Measurements from ENCODE around the gene CENPU.
"Not testable (repeated sequence)": the region's sequence is repeated elsewhere in the genome, so short reads cannot be mapped to it uniquely, and the experiment has no call there.

CENPU gene

DNA sequence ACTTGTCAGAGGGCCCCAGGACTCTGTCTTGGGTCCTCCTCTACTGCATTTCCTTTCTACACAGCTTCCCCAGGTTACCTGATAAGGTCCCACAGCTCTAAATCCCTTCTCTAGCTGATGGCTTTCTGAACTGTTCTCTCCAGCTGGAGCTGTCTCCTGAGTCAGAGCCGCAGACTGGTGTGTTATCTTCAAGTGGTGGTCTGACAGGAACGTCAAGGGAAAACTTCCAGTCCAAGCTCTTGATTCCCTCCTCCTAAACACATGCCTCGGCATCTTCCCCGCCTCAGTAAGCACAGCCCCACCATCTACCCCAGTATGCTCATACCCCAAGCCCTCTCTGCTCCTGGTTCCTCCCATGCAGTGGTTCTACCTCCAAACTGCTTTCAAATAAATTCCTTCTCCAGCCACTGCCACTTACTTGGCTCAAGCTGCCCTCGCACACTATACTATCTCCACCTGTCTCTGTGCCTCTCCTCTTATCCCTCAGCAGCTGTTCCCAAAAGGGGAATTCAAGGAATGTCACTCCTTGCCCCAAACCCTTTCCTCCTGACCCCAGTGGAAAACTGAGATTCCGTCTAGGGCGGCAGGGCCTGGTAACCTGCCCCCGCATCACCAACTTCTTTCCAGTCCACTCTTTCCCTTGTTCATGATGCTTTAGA is 17.2 kb upstream of the CENPU start:
- FAIRE-seq = no peak

GRCh38 chr4:184748251-184748652 is 14.4 kb upstream of the CENPU start:
- no peak for FAIRE-seq

DNA sequence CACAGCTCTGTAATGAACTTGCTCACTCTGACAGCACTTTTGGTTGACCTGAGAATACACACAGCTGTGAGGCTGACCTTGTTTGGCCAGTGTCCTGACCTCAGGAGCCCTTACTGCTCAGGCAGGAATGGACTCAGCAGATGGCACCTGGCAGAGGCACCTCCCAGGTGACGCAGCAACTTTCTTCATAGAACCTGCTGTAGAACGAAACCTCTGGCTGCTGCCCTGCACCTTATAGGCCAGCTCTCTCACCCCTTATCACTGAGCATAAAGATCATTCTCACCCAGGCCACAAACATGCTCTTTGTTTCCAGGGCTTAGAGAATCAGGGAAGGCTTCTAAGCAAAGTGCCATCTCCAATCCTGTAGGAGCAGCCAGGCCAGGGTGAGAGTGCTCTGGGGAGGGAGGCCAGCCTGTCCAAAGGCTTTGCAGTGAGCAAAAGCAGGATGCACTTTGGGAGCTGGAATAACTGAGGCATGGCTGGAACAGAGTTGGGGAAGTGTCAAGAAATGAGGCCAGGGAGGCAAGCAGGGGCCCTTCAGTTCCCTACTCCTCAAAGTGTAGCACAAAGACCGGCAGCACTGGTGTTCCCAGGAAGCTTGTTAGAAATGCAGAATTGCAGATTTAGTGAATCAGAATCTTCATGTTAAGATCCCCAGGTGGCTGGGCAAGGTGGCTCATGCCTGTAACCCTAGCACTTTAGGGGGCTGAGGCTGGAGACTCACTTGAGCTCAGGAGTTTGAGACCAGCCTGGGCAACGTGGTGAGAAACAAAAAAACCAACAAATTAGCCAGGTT is 13.3 kb upstream of the CENPU start:
- no peak for FAIRE-seq

DNA sequence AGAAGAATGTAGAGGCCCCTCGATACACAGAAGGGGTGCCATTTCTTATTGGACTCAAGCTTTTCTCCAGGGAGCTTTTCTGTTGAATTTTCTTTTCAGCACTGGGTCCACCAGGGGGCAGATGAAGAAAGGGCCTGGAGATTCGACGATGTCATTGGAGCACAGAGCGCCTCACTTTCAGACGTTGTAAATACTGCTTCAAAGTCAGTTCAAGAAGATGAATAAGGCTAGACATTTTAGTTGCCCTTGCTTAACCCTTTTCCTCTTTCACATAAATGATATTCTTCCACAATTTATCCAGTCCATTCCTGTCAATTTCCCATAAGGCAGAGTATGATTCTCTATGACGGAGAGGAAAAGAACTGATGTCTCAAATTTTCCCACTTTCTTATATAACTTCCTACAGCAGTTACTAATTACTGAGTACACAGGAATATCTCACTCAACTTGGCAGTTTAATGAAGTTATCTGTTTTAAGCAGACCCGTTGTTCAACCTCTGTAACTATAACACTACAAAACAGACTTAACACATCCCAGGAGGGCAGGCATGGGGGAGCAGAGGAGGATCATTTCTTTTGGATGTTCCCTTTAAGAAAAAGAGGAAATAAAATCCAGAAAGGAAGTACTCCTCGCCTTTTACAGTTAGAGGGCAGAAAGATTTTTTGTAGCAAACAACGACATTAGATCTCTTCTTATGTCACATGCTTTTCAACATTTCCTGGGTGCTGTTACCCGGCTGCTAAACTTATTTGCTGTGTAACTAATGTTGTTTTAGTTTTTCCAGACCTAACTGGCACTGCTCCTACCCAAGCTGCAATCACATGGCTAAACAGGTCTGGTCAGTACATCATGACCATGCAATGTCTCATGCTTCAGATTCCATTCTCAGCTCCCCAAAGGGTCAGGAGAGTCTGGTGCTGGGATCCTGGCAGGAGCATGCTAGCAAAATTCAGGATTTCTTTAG is 12.2 kb upstream of the CENPU start:
- no peak for FAIRE-seq

DNA sequence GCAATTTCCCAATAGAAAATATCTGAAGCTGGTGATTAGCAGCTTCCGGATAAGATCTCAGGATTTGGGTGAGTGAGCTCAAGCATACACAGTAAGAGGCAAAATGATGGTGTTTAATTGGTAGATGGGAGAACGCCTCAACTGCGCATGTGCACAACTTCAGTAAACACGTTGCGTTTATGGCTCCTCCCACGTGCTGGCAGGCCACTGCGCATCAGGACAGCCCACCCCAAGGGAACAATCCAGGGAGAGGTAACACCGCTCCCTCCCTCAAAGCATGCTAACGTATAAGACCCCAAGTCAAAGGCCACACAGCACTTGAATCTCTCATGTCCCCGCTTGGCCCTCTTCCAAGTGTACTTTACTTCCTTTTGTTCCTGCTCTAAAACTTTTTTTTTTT is 10.3 kb upstream of the CENPU start:
- FAIRE-seq = no peak

DNA sequence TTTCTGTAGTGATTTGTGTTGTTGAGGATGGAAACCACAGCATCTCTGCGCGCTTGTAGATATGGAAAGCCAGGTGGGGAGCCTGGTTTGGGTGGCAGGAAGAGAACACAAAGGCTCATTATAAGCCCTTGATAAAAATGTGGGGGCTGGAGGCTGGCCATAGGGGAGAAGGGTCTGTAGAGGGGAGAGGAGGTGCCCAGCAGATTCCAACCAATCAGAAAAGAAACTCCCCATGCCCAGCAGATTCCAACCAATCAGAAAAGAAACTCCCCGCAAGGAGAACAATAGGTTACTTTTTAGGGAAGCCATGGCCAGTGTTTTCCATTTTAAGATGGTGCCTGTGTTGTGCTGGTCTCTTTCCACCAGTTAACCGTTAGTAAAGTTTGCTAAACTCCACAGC is 9.8 kb upstream of the CENPU start:
- no peak for FAIRE-seq

GRCh38 chr4:184741651-184742050 is 7.8 kb upstream of the CENPU start:
- FAIRE-seq = not testable (repeated sequence)

GRCh38 chr4:184740980-184741391 is 7.1 kb upstream of the CENPU start:
- no peak for FAIRE-seq

GRCh38 chr4:184739575-184739974 is 5.7 kb upstream of the CENPU start:
- not testable (repeated sequence) for FAIRE-seq

- no peak for FAIRE-seq
These were observed 862 bp upstream of the CENPU start for GRCh38 chr4:184734758-184735157.

DNA sequence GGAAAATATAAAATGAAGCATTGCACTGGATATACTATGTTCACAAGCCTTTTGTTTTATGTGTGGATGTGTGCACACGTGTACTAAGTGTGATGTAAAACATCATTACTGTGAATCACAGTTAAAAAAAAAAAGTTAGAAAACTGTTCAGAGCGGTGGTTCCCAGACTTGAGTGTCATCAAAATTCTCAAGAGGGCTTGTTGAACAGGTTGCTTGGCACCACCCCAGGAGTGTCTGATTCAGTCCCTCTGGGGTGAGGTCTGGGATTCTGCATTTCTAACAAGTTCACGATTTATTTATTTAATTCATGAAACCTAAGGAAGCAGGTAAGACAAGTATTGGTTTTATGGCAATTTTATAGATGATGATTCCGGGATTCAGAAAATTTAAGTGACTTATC is 1.8 kb downstream of the CENPU start:
- no peak for FAIRE-seq

DNA sequence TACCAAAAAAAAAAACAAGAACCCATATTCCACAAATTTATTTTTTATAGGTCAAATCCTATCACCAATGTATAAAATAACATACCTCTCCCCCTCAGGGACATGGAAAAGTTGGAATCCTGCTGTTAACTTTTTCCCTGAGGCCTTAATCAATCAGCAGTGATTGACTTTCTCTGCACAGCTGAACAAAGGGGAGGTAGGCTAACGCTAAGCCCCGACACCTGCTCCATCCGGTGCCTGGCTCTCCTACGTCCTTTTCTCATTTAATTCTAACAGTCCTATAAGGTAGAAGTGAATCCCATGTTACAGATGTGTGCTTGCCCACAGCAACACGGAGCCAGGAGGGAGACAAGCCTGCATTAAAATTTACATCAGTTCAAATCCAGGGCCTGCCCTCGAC is 2.8 kb downstream of the CENPU start:
- FAIRE-seq = no peak

- FAIRE-seq = no peak
These were observed 4.0 kb downstream of the CENPU start for GRCh38 chr4:184729946-184730345.

GRCh38 chr4:184728858-184729257 is 5.0 kb downstream of the CENPU start:
- FAIRE-seq = no peak

- FAIRE-seq = no peak
These were observed 6.5 kb downstream of the CENPU start for GRCh38 chr4:184727430-184727829.

GRCh38 chr4:184722798-184723197 is 11.1 kb downstream of the CENPU start:
- FAIRE-seq = peak; percentile 53

DNA sequence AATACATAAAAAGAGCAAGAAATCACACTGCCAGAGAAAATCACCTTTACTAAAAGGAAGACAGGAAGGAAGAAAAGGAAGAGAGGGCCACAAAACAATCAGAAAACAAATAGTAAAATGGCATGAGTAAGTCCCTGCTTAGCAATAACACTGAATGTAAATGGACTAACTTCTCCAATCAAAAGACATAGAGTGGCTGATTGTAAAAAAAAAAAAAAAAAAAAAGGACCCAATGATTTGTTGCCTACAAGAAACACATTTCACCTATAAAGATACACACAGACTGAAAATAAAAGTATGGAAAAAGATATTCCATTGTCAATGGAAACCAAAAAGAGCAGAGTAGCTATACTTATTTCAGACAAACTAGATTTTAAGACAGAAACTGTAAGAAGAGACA is 12.6 kb downstream of the CENPU start:
- no peak for FAIRE-seq

DNA sequence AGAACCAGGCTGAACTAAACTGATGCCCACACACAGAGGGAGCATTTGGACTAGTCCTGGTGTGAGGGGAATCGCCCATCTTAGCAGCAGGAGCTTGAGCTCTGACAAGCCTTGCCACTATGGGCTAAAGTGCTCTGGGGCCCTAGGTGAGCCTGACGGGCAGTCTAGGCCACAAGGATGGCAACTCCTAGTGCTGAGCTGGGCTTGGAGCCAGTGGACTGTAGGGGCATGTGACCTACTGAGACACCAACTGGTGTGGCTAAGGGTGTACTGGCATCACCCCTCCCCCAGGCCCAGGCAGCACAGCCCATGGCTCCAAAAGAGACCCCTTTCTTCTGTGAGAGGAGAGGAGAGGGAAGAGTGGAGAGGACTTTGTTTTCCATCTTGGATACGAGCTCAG is 14.5 kb downstream of the CENPU start:
- no peak for FAIRE-seq

DNA sequence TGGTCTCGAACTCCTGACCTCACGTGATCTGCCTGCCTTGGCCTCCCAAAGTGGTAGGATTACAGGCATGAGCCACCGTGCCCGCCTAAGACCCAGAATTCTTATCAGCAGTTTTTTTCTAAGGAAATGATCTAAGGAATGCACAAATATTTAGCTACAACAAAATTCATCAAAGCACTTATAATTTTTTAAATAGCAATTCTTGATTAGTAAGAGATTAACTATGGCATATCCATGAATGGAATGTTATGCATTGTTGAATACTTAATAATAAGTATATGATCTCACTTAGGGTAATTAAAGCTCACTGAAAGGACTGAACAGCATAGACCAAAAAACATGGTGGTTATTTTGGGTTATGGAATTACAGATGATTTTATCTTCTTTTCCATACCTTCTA is 18.4 kb downstream of the CENPU start:
- FAIRE-seq = no peak

- no peak for FAIRE-seq
These were observed 20.0 kb downstream of the CENPU start for GRCh38 chr4:184713887-184714286.

GRCh38 chr4:184712322-184712721 is 21.6 kb downstream of the CENPU start:
- peak; percentile 28 for FAIRE-seq

DNA sequence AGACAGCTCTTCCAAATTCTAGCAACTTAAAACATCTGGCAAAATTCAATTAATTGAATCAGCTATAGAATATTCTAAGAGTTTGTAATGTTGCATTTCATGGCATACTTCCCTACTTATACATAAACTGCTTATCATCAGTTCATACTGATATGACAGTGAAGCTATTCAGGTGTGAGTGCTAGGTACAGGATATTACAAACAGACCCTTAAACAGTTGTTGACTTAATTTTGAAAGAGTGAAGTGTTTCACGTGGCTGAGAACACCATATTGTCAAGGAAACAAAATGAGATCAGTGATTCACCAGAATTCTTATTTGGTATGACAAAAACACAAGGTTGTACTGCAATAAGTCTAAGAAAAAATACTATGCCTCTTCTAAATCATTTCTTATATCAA is 27.4 kb downstream of the CENPU start:
- FAIRE-seq = no peak

- no peak for FAIRE-seq
These were observed 28.2 kb downstream of the CENPU start for GRCh38 chr4:184705692-184706091.
